GM19025 (cell line): ENCODE results near the gene SEMA4D.

Experiments
- ATAC-seq: cut with Tn5 transposase; IDR thresholded peaks from one replicate; pipeline ENCODE4 v1.9.1; 2021; ENCODE audit warnings: mild to moderate bottlenecking, low read depth, moderate library complexity; ENCODE audit not compliant: unreplicated experiment

Gene SEMA4D

DNA sequence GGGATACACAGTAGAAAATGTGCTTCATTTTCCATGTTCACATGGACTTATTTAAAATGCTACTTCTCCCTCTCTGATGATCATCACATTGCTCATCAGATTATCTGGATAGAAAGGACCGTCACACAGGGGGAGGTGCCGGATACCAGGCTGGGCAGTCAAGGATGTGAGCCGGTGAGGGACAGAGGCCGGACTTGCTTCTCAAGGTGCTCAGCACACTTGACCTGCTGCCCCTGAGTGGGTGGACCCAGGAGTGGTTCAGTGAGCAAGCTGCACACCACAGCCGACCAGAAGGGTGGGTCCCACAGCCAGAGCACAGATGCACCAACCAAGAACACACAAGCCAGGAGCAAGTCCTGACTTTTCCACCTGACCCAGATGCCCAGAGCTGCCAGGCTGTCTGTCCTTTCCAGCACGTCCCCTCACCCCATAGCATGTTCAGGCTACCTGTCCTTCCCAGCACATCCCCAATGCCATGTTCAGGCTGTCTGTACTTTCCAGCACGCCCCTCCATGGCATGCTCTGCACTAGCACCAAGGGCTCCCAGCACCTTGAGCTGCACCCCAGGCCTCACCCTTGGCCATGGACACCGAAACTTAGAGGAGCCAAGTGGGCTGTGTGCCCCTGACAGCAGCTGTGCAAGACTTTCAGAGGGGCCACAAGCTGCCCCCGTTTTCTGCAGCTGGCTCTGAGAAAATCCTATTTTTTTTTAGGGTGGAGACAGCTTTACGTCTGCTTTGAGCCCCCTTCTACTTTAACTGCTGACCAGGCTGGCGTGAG, 101.8 kb downstream of the SEMA4D start:
- ATAC-seq = no peak

DNA sequence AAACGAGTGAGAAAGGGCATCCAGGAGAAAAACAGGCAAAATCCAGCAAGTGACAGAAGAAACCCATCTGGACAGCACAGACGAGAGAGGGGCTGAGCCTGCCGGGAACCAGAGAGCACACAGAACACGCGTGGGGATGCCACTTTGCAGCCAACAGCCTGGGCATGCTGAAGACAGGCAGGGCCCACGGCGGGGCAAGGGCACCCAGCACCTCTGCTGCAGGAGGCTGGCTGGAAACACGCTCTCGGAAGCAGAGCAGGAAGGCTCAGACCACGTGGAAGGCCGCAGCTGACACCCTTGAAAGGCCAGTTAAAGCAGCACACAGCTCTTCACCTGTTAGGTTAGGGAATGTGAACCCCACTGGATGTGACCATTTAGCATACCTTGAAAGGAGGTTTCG, 103.5 kb downstream of the SEMA4D start:
- ATAC-seq = no peak

DNA sequence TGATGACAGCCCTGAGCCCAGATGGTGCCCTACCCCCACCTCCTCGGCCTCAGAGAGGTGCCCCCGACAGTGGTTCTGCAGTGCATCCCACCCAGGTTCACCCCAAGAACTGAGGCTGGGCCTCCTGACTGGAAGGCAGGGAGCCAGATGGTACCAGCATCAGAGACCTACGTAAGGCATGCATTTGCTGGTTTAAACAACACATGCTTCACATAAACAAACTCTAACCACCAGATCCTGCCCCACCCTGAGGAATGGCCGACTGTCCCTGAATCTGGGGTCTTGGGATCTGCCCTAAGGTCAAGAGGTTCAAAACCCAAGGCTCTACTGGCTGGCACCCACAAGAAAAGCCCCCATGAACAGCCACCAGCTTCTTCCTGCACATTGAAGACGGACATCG, 106.3 kb downstream of the SEMA4D start:
- ATAC-seq = no peak

DNA sequence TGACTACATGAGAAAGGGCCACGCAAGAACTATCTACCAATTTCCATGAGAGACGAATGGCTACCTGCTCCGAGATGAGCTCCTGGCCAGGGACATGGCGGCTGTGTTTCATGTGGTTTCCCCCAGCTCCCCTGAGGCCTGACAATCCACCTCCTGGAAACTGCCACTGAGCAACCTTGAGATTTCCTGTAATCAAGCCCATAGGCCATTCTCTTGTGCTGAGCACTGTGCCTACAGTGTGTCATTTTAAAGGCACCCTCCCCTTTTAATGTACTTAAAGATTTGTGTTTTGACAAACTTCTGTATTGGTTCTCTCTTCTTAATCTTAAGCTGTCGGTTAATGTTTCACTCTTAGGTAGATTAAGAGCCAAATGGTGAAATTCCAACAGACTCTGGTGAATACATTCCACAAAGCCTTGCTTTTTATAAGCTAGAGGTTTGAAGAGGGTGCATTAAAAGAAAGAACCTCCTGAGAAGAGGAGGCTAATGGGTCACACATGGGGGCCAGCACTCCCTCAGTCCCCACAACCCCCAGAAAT, 107.3 kb downstream of the SEMA4D start:
- no peak for ATAC-seq

DNA sequence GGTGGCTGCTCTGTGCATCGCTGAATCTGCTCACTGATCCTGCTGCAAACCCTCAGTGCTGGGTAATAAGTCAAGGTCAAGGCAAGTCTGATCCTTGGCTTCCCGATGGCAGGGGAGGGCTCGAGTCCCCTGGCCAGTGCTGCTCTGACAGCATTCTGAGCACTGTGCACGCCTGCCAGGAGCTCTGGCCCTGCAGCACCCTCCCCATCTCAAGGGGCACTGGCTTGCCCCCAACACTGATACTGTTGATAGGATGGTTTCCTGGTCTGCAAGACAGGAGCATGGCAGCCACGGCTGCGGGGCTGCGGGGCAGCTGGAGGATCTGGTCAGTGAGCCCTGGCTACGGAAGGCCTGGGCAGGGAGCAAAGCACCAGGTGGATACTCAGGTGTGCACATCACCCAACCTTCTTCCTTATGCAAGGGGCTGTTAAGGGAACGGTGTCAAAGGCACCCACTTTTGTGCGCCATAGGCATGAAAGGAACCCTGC, 107.8 kb downstream of the SEMA4D start:
- no peak for ATAC-seq

DNA sequence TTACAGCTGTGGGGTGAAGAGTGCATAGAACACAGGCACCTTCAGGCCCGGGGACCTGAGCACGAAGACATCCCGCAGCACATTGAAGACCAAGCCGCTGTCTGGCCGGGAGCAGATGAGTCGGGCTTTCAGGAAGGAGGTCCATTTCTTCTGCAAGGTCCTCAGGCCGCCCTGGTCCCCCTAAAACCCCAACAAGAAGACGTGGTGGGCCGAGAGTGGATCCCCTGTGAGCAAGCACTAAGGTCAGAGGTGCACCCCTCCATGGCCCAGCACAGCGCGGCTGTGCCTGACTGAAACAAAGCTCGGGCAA, 109.1 kb downstream of the SEMA4D start:
- ATAC-seq = no peak

DNA sequence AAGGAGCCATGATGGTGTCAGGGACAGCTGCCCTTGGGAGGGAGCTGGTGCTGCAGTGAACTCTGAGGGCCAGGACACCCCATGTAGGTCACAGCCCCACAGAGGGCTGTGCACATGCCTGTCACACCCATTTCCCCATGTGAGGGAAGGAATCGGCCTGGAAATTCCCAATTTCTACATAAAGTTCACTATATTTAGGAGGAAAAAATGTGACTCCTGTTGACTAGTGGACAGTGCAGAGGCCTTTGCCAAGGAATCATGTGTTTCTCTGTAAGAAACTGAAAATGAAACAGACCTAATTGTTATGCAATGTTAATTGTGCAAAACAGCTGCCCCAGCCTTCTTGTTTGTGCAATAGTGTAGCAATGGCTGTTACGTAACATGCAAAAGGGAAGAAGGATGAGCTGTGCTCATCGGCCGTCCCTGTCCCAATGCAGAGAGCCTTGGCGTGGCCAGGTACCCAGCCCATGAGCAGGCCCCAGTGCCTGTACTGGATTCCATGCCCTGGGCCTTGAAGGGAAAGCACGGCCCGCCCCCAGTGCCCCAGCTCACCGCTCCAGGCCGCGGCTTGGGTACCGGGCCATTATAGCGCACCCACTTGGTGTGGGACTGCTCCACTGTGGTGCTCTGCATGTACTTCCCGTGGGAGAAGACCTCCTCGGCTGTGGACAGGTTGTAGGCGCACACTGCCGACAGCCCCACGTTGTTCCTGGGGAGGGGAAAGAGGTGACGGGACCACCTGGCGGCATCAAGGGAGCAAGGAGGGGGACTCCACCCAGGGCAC, 109.6 kb downstream of the SEMA4D start:
- ATAC-seq = no peak

DNA sequence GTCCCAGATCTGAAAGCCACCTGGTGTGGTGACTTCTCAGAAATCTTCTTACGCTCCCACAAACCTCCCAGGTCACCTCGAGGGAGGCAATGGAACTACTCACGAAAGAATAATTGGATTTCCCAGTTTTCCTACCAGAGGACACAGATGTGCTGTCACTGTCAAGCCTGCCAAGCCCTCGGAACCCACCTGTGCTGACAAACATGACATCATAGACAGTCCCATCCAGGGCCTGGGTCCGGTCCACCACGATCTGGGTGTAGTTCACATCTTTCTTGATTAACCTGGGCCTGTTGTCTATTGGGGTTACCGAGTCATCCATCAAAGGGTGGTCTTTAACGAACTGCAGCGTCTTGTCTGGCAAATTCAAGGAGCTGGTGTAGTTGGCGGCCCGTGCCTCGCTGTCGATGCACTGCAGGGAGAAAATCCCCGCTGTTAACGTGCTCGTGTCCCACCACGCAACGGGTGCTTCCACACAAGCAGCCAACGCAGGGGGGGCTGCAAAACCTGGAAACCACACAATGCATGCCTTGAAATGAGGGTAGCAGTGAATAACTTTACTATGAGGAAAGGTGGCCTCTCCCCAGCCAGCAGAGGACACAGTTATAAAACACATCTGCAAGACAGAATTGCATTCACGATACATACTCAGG, 110.6 kb downstream of the SEMA4D start:
- no peak for ATAC-seq

DNA sequence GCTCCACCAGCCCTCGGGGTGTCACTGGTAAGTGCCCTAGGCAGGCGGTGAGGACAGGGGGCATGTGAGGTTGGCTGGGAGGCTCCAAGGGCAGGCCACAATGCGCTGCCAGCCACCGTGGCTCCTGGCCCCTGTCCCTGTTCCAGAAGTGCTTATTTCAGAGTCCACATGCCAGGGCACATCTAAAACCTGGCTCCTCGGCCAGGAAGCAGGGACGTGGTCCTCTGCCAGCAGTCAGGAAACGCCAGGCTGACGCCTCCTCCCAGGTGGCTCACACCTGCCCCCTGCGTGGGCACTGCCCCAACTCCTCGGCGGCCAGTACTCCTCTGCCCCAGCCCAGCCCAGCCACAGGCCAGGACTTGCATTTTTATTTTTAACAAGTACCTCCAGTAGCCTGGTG, 111.1 kb downstream of the SEMA4D start:
- ATAC-seq = no peak

DNA sequence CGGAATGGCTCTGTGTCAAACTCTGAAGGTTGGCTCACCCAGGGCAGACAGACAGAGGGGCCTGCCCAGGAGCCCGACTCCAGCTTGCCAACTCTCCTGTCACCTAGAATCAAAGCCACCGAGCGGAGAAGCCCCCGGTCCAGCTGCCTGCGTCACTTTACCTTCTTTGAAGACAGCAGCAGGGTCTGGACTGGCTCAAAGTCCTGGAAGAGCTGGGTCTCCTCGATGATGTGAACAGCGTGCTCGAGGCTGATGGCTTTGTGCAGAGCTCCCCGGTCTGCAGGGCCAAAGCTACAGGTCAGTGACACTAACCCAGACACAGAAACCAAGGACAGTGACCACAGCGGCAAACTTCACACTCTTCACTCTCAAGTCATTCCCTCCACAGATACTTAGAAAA, 111.7 kb downstream of the SEMA4D start:
- no peak for ATAC-seq

DNA sequence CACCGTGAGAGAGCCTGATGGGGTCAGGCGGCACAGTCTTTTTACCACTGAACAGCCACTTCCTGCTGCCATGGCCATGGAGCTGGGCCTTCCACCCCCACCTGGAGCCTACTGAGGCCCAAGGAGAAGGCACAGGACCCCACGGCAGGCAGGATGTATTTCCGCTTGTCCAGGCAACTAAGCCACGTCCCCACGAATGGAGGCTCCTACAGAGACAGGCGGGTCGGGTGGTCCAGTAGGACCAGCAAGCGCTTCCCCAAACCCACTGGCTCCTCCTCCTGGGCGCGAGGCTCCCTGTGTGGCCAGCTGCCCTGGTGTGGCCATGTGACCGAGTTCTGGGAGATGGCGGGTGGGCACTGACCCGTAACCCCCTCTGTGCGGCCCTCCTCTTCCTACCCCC, 113.1 kb downstream of the SEMA4D start:
- no peak for ATAC-seq

DNA sequence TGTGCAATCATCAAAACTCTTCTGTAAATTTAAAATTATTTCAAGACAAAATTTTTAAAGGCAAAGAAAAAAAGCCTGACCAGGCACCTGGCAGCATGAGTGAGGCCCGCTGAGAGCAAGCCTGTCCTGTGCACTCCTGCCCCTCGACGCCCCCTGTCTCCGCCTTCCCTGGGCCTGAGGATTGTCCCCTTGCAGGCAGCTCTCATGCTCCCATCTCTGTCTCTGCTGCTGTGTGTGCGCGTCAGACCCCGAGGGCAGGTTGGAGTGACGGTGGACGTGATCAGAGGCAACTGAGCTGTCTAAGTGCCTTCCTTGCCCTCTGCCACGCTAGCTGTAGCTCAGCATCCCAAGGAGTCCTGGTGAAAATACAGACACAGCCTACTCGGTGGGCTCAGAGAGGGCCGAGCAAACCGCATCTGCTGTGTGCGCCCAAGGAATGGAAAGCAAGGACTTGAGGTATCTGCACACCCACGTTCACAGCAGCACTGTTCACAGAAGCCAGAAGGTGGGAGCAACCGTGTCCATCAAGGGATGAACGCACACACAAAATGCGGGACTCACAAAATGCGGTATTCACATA, 114.1 kb downstream of the SEMA4D start:
- no peak for ATAC-seq

DNA sequence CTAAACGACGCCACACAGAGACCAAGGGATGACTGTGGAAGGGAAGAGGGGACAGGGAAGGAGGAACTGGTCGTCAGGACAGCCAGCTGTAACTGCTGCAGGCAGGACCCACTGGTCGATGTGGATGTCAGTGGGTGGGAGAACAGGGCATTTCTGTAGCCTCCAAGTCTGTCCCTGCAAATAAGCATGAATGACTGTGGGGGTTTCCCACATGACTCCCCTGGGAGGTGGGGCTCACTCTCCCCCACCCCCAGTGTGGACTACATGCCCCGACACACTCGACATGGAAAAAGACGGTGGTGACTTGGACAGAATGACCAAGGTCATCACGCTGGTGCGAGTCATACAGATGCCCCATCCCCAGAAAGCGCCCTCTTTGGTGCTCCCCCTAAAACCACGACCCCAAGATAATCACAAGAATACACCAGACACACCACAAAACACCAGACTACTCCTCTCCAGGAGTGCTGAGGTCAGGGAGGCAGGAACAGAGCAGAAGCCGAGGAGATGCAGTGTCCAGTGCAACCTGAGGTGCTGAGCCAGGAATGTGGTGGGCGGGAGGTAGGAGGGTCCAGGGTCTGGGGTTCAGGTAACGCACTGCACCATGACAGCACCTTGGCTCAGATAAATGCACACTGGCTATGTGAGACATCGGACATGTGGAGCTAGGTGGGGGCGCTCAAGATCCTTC, 114.7 kb downstream of the SEMA4D start:
- no peak for ATAC-seq

DNA sequence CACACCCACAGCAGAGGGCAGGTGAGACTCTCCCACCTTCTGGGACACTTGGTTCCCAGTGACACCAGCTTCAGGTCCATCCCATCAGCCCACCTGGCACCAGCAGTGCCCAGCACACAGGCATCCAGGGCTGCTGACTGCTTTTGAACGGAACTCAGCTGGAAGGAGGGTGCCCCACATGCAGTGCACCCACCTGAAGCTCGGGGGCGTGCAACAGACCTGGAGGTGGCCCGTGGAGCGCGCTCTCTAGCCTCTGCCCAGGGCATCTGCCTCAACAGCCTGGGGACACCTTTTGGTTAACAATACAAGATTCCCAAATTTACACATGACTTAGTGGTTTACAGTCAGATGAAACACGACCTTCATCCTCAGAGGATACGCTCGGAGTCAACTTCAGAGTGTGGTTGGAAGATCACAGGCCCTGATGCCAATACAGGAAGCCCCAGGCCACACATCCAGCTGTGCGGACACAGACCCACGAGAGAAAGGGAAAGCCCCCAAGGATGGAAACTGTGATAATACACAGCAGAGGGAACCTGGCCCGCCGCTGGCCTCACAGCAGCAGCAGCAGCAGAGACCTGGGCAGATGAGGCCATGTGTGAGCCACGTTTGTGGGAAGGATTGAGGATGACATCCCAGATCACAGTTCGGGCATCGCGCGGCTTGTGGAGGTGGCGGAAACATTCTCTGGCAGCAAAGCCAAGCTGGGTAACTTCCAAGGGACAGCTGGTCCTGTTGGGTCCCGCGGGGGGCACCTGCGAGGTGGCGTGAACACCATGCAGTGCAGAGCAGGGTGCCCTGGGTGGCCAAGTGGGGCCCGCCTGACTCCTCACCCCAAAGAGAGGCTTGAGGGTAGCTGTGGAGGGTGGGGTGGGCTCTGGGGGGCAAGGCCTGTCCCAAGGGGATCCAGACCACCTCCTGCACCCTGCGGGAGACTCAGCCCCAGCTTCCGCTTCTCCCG, 115.6 kb downstream of the SEMA4D start:
- ATAC-seq = no peak

DNA sequence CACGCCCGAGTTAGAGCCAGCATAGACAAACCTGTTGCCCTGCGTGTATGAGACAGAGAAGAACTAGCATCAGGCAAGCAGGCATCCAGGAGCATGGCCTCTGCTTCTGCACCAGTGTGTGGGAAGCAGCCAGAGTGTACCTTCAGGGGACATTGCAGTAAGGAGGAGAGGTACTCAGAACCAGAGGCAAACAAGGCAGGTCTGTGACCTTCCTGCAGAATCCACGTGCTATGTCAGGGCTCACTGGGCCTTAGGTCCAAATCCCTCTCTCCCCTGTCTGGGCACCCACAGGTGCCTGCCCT, 116.7 kb downstream of the SEMA4D start:
- ATAC-seq = no peak

DNA sequence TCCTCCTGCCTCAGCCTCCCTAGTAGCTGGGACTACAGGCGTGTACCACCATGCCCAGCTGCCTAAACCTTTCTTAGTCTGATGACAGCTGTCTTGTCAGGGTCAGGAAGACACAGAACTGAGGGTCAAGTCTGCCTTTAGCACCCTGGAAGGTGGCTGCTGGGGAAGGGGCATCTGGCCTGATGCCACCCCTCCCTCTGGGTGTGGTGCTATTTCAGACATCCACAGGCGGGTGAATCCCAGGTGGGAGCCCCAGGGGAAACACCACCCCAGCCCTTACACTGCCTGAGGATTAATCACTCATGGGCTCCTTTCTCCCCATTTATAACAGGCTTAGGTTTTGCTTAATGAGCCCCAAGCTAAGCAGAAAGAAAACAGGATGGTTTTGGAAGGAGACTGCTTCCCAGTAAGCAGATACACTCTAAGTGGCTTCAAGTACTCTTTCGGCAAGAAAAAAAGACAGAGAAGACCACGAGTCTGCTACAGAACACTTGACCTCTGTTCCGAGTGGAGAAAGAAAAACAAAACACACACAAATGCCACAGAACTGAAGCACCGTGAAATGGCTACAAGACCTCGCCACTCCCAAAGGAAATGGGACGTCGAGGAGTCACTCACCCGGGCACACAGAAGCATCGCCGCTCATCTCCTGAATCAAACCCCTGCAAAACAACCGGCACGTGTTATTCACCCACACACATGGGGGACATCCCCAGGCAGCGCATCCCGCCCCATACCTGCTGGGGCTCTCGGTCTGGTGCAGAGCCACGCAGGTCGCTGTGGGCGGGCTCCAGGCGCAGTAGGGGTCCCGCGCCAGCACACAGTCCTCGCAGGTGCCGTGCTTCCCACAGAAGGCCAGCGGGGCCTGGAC, 117.2 kb downstream of the SEMA4D start:
- ATAC-seq = no peak

DNA sequence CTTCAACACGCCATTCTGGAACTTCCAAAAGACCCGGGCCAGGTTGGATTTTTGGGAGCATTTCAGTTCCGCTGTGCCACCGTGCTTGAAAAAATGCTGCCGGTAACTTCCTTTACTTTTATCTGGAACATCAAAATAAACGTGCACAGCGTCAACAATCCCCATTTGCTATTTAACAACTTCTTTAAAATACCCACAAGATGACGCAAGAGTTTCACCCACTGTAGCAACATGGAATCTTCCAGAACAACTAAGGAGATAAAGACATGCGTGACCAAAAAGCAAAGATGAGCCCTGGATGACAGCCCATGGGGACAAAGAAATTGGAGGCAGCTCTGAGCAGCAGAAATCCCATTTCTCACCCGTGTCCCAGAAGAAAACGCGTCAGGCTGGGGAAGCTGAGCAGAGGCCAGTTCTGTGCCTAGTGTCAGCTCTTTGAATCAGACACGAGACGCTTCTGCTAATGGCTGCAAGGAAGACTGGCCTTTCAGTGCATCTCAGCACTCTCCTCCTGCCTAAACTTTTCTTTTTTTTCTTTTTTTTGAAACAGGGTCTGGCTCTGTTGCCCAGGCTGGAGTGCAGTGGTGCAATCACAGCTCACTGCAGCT, 118.3 kb downstream of the SEMA4D start:
- ATAC-seq = no peak

DNA sequence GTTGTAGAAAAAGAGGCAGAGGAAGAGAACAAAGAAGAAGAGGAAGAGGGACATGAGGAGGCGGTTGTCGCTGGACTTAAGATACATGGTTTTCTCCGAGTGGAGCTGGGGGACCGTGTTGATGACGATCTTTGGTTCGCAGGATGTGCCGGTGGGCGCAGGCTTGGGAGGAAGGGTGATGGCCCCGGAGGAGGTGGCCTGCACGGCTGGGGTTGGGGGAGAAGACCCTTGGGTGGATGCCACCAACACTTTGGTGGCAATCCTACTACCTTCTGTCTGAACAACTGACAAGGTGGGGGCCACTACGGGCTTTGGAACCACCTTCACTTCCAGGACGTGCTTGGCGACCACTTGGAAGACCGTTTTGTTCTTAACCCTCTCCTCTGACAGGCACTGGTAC, 118.9 kb downstream of the SEMA4D start:
- no peak for ATAC-seq
